Measurements from ENCODE around the gene TMPRSS11D.

Gene TMPRSS11D

GRCh38 chr4:67885762-67886161 lies 2.0 kb upstream of the TMPRSS11D start:
- peak; percentile 39 for DNase-seq

DNA sequence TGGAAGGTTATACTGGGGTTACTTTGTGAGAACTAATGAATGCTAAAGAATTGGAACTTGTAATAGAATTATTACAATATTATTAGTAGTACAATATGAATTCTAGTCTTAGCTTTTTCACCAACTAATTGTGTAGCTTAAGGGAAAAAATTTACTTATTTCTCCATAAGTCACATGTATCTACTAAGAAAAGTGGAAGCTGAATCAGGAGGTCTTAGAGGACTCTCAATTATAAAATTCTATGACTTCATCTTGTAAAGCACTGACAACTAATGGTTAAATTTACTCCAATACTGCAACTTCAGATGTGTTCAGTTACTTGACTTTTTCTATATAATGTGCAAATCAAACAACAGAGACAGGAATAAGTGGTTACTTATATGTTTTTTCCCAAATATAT lies 899 bp upstream of the TMPRSS11D start:
- DNase-seq, result no peak

GRCh38 chr4:67883458-67883857 lies 344 bp downstream of the TMPRSS11D start:
- DNase-seq, result no peak

- no peak for DNase-seq
Observed at GRCh38 chr4:67880866-67881610, 2.8 kb downstream of the TMPRSS11D start.

DNA sequence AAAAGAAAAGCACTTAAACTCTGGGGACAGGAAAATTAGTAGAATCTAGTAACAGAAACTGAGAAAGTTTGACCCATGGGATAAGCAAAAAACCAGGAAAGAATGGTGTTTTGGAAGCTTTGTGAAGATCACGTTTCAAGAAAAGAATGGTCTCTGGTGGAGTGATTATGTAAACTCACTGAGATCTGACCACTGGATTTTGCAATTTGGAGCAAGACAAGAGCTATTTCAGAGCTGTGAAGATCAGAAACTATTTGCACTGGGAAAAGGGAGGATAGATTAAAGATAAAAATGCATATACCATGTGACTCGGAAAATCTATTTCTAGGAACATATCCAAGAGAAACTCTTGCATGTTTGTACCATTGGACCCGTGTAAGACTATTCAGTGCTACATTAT lies 4.3 kb downstream of the TMPRSS11D start:
- no peak for DNase-seq

DNA sequence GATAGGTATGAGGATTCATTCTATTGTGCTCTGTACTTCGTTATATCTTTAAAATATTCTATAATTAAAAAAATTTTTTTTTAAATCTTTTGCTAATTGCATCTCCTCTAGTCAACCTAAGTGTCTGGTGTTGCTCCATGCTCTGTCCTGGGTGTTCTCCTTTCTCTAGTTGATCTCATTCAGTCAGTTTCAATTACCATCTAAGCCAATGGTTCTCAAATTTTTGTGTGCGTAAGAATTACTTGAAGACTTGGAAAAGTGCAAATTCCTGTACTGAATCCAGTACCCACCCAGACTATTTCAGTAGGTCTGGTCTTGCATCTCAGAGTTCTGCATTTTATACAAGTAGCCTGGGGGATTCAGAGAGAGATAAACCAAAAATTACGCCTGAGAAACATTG lies 6.7 kb downstream of the TMPRSS11D start:
- DNase-seq, result peak; percentile 78

DNA sequence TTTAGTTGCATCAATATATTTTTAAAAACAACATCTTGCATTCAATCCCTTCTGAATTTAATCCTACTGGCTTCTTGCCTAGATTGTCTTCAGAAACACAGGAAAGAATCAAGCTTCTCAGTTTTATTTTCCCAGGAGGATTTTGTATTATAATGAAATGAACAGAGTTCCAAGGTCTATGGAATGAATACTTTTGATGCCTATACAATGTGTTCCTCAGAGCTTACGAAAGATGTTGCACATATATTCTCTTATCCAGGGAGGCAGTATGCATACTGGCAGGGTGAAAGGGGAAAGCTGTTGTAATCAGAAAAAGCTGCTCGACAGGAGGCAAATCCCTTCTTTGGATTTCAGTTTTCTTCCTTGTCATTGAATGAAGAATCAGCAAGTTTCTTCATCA lies 8.8 kb downstream of the TMPRSS11D start:
- no peak for DNase-seq

- no peak for DNase-seq
Observed at GRCh38 chr4:67873116-67873515, 10.7 kb downstream of the TMPRSS11D start.

GRCh38 chr4:67871867-67872266 lies 11.9 kb downstream of the TMPRSS11D start:
- DNase-seq, result no peak

- no peak for DNase-seq
Observed at GRCh38 chr4:67869580-67870190, 14.1 kb downstream of the TMPRSS11D start.

DNA sequence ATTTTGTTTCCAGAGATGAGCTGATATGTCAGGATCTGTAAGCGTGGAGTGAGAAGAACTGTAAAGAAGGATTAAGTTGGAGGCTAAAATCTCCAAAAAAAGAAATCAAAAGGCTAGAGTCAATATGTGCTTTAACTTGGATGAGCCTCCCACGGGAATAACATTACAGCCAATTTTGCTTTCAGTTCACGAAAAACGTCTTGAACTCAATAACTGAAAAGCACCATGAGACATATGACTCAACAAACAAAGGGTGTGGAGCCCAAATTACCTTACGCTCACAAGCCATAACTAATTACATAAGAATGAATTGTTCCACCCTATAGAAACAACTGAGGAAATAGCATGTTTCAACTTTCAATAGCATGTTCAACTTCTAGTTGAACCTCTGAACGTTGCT lies 22.3 kb downstream of the TMPRSS11D start:
- no peak for DNase-seq

DNA sequence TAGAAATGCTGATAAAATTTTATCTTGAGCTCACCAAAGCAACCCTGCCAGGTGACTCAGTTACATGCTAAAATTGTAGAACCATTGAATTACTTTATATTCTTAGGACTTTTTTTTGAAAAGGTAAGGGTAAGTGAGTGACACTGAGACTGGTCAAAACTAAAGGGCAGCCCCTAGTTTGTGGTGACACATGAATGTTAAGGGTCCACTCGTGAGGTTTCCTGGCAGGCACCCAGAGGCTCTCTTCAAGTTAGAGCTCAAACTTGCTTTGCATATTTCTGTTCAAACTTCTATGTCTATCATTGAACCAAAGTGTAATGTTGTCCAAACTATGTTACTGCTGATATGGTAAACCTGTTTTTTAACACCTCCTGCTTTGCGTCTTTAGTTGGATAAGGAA lies 30.5 kb downstream of the TMPRSS11D start:
- DNase-seq, result no peak

DNA sequence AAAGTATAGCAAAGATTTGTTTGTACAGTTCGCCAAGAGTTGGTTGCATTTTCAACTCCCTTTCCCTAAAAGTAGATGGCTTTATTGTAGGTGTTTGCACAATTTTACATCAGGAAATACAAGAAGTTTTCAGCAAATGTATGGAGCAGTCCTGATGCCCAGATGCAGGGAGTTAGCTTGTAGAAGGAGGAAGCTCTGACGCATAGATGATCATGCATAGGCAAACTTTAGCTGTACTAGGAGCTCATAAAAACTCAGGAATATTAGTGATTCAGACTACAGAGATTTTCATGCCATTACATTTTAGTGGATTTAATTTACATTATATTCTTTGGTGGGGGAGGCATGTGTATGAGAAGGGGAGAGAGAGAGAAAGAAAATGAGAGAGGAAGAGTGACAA lies 62.9 kb downstream of the TMPRSS11D start:
- no peak for DNase-seq

- no peak for DNase-seq
Observed at GRCh38 chr4:67810011-67810410, 73.8 kb downstream of the TMPRSS11D start.

- DNase-seq, result no peak
Observed at GRCh38 chr4:67809502-67809901, 74.3 kb downstream of the TMPRSS11D start.

DNA sequence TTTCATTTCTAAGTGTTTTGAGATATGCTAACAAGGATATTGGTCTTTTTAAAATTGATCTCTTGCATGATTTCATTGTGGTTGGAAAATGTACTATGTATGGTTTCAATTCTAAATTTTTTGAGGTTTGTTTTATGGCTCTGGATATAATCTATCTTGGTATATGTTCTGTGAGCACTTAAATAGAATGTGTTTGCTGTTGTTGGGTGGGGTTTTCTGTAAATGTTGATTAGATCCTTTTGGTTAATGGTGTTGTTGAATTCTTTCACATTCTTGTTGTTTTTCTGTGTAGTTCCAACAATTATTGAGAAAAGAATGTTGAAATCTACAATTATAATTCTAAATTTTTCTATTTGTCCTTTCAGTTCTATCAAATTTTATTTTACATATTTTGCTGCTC lies 87.0 kb downstream of the TMPRSS11D start:
- no peak for DNase-seq

- no peak for DNase-seq
Observed at GRCh38 chr4:67790721-67791120, 93.1 kb downstream of the TMPRSS11D start.

- no peak for DNase-seq
Observed at GRCh38 chr4:67787311-67787710, 96.5 kb downstream of the TMPRSS11D start.

GRCh38 chr4:67785528-67785927 lies 98.3 kb downstream of the TMPRSS11D start:
- no peak for DNase-seq

DNA sequence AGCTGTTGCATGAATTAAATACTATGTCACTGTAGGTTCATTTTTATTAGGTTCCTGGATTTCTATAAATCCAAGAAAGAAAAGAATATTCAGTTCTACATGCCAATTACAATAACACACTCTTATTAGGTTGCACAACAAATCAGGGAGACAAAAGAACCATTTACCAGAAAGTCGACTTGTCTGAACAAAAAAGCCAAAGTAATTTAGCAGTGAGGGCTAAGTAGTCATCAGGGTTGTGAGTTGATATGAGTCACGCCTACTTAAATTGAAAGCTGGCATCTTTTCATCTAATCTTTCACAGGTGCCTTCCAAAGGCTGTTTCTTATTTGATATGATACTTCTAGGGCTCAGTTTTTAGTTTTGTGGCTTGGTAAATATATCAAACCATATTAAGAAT lies 104.2 kb downstream of the TMPRSS11D start:
- no peak for DNase-seq

GRCh38 chr4:67776746-67777145 lies 107.1 kb downstream of the TMPRSS11D start:
- no peak for DNase-seq

Measured in retina (tissue), 1 donor.